Suprapubic skin (tissue), 3 donors: ENCODE results near the gene ZNF281.

Experiments
- CTCF ChIP-seq, 2 donors: fragments of 200-600 bp in 1 of 2; fragments of 450-650 bp in 1 of 2; sonication (generic) in 1 of 2; IDR thresholded peaks; one replicate each; pipeline ENCODE4 v1.5.1; 2016 to 2019; ENCODE audit warnings: antibody characterized with exemption in 2 of 2, mild to moderate bottlenecking in 1 of 2, moderate library complexity in 1 of 2
- POLR2A ChIP-seq, 2 donors: fragments of 450-650 bp; IDR thresholded peaks; one replicate each; pipeline ENCODE4 v1.6.1; 2017; ENCODE audit warnings: antibody characterized with exemption in 2 of 2, mild to moderate bottlenecking in 2 of 2, moderate library complexity in 2 of 2

GRCh38 chr1:200365897-200366426 is 43.9 kb downstream of the ZNF281 start:
- TF ChIP-seq CTCF (IDR thresholded peaks at IDR 0.05) (no peak), POLR2A (IDR thresholded peaks at IDR 0.05) (no peak)
